Fibroblast of lung (primary cell): ENCODE data around the gene GLRA1. TPM values are rescaled to one million over a fixed set of nuclear protein-coding genes. Genes with fewer than 3 reads are reported as not detected.
A peak's percentile ranks its signal among the peaks of the same experiment; 100 is the strongest.

Experiments used
- DNase-seq, 2 donors: peaks; one replicate each; pipeline versions ENCODE4 v3.0.0 to v3.0.0-alpha.2; 2010; ENCODE audit warnings: low read depth in 2 of 2
- H2AFZ ChIP-seq: 2 replicates; pipeline ENCODE4 v1.5.1; 2012; ENCODE audit warnings: low read length, control low read depth, inconsistent platforms
- H3K27ac ChIP-seq: 2 replicates; pipeline ENCODE4 v1.5.1; 2011; ENCODE audit warnings: low read length, control low read depth; ENCODE audit not compliant: insufficient read depth
- H3K27me3 ChIP-seq: 2 replicates; pipeline ENCODE4 v1.5.1; 2011; ENCODE audit warnings: mild to moderate bottlenecking, low read length; ENCODE audit not compliant: control insufficient read depth, insufficient read depth
- H3K36me3 ChIP-seq: 2 replicates; pipeline ENCODE4 v1.5.1; 2011; ENCODE audit warnings: low read length; ENCODE audit not compliant: control insufficient read depth, insufficient read depth
- H3K4me1 ChIP-seq: 2 replicates; pipeline ENCODE4 v1.5.1; 2011; ENCODE audit warnings: low read length; ENCODE audit not compliant: control insufficient read depth, insufficient read depth; ENCODE audit errors: extremely low read depth
- H3K4me2 ChIP-seq: 2 replicates; pipeline ENCODE4 v1.5.1; 2011; ENCODE audit warnings: low read length, control low read depth; ENCODE audit not compliant: insufficient read depth; ENCODE audit errors: extremely low read depth
- H3K4me3 ChIP-seq, 4 experiments: fragments of 200-600 bp in 1 of 4; sonication (generic) in 1 of 4; replicated peaks in 1 of 4; 2 replicates each; pipeline ENCODE4 v1.5.1; 2011 to 2016; ENCODE audit warnings: low read length in 4 of 4, low read depth in 3 of 4, mild to moderate bottlenecking in 3 of 4, control low read depth in 2 of 4, inconsistent platforms in 1 of 4, mixed read lengths in 1 of 4; ENCODE audit not compliant: insufficient read depth in 1 of 4; ENCODE audit errors: control extremely low read depth in 1 of 4
- H3K79me2 ChIP-seq: 2 replicates; pipeline ENCODE4 v1.5.1; 2012; ENCODE audit warnings: mild to moderate bottlenecking, low read length, inconsistent platforms; ENCODE audit not compliant: control insufficient read depth, insufficient read depth
- H3K9ac ChIP-seq: 2 replicates; pipeline ENCODE4 v1.5.1; 2011; ENCODE audit warnings: mild to moderate bottlenecking, low read length, control low read depth; ENCODE audit not compliant: insufficient read depth
- H3K9me3 ChIP-seq: 2 replicates; pipeline ENCODE4 v1.5.1; 2012; ENCODE audit warnings: low read depth, low read length; ENCODE audit not compliant: control insufficient read depth, insufficient read depth
- H4K20me1 ChIP-seq: 2 replicates; pipeline ENCODE4 v1.5.1; 2011; ENCODE audit warnings: low read length; ENCODE audit not compliant: control insufficient read depth, insufficient read depth; ENCODE audit errors: extremely low read depth
- CTCF ChIP-seq, 2 donors: IDR thresholded peaks in 1 of 2; conservative IDR thresholded peaks in 1 of 2; 1 replicate in 1 of 2; 2 replicates in 1 of 2; pipeline ENCODE4 v1.5.1; 2011 to 2012; ENCODE audit warnings: low read length in 2 of 2, control low read depth in 1 of 2, inconsistent platforms in 1 of 2, low read depth in 1 of 2, mild to moderate bottlenecking in 1 of 2
- EZH2 ChIP-seq: IDR thresholded peaks from 2 replicates; pipeline ENCODE4 v1.5.1; 2012; ENCODE audit warnings: low read length, control low read depth, mild to moderate bottlenecking; ENCODE audit errors: missing control alignments
- polyA plus RNA-seq, 2 donors: library from polyadenylated mRNA; depleted of rRNA in 1 of 2; stranded (reverse) in 1 of 2; unstranded in 1 of 2; fragments of >200 nt; gene quantifications; 2 replicates each; pipeline ENCODE4 v1.2.1, GENCODE V29; 2011 to 2012; ENCODE audit warnings: missing spikeins in 1 of 2
- total RNA-seq: library from RNA; depleted of rRNA; stranded (reverse); fragments of >200 nt; gene quantifications from 2 replicates; pipeline ENCODE4 v1.2.1, GENCODE V29; 2014

GLRA1 gene
- total and polyA plus RNA-seq, 2 donors (not counting 1 experiment from before 2014, with no cell fraction given), result not detected

- Histone ChIP-seq H3K4me3 (no peak overlapping the region), H3K27ac (no peak overlapping the region), H3K27me3 (no peaks in the 10 kb centered on the region), H2AFZ (no peak overlapping the region), H3K9me3 (no peaks in the 10 kb centered on the region), H3K79me2 (no peaks in the 10 kb centered on the region), H4K20me1 (no peaks in the 10 kb centered on the region), H3K36me3 (no peaks in the 10 kb centered on the region), H3K4me2 (no peak overlapping the region), H3K4me1 (no peaks in the 10 kb centered on the region), H3K9ac (no peak overlapping the region)
- no peak for DNase-seq
- TF ChIP-seq CTCF (conservative IDR thresholded peaks at IDR 0.05 in 1 of 2, IDR thresholded peaks at IDR 0.05 in 1 of 2; ENCODE audit: low read depth in 1 of 2, low read length in 2 of 2) (no peak), EZH2 (no peak)
Measured at GRCh38 chr5:151872701-151873100, 52.0 kb downstream of the GLRA1 start.

GRCh38 chr5:151870820-151871219 is 53.8 kb downstream of the GLRA1 start:
- no peak for TF ChIP-seq EZH2
- TF ChIP-seq CTCF (conservative IDR thresholded peaks at IDR 0.05 in 1 of 2, IDR thresholded peaks at IDR 0.05 in 1 of 2; ENCODE audit: low read depth in 1 of 2, low read length in 2 of 2), result no peak
- H3K79me2 ChIP-seq, result no peaks in the 10 kb centered on the region
- H3K4me2 ChIP-seq, result no peak overlapping the region
- H3K9me3 ChIP-seq, result no peaks in the 10 kb centered on the region
- no peak overlapping the region for H3K4me3 ChIP-seq
- H2AFZ ChIP-seq, result no peak overlapping the region
- no peak overlapping the region for H3K9ac ChIP-seq
- peak; percentile 34 to 74 for DNase-seq
- H3K27me3 ChIP-seq, result no peaks in the 10 kb centered on the region
- H4K20me1 ChIP-seq, result no peaks in the 10 kb centered on the region
- H3K36me3 ChIP-seq, result no peaks in the 10 kb centered on the region
- H3K4me1 ChIP-seq, result no peaks in the 10 kb centered on the region
- no peak overlapping the region for H3K27ac ChIP-seq

- DNase-seq, result no peak
- Histone ChIP-seq H3K9ac (no peak overlapping the region), H3K4me2 (no peak overlapping the region), H3K9me3 (no peaks in the 10 kb centered on the region), H3K27me3 (no peaks in the 10 kb centered on the region), H2AFZ (no peak overlapping the region), H3K4me1 (no peaks in the 10 kb centered on the region), H4K20me1 (no peaks in the 10 kb centered on the region), H3K4me3 (no peak overlapping the region), H3K79me2 (no peaks in the 10 kb centered on the region), H3K27ac (no peak overlapping the region), H3K36me3 (no peaks in the 10 kb centered on the region)
- TF ChIP-seq CTCF (conservative IDR thresholded peaks at IDR 0.05 in 1 of 2, IDR thresholded peaks at IDR 0.05 in 1 of 2; ENCODE audit: low read depth in 1 of 2, low read length in 2 of 2), result no peak
- no peak for TF ChIP-seq EZH2
Measured at GRCh38 chr5:151870271-151870670, 54.4 kb downstream of the GLRA1 start.
